HCT116 (cell line): ENCODE measurements around the gene TMEM237. TPM values are rescaled to one million over a fixed set of nuclear protein-coding genes. Genes with fewer than 3 reads are reported as not detected.

Source experiments
- ATAC-seq: fragments of 200-7000 bp; cut with Tn5 transposase; 2 replicates; pipeline ENCODE4 v1.9.1; 2020; ENCODE audit warnings: mild to moderate bottlenecking, moderate library complexity
- BruUV-seq: library from RNA; stranded (reverse); fragments of 400-500 nt; replicated peaks from 2 replicates; lab custom pipeline; 2021; lab: Mats Ljungman, UMichigan
- CTCF ChIA-PET: fragments of 300-600 bp; sonication (Branson Sonifier 250); formaldehyde crosslinking; loops from one replicate; lab custom pipeline; 2021; ENCODE audit warnings: antibody characterized with exemption; lab: Charles Lee
- POLR2A ChIA-PET: fragments of 300-600, 350-600 bp; sonication (Branson Sonifier 250); formaldehyde crosslinking; loops from one replicate; lab custom pipeline; 2021; ENCODE audit warnings: antibody characterized with exemption; lab: Charles Lee
- RAD21 ChIA-PET, 2 experiments: fragments of 300-600 bp; sonication (Branson Sonifier 250); formaldehyde crosslinking; loops; one replicate each; lab custom pipeline; 2023; ENCODE audit warnings: low total read pairs in 2 of 2; ENCODE audit not compliant: uncharacterized antibody in 2 of 2, unreplicated experiment in 2 of 2, low non-redundant PET in 1 of 2; lab: Charles Lee
- DNase-seq: peaks from one replicate; pipeline ENCODE4 v3.0.0-alpha.2; 2010; ENCODE audit warnings: low read depth, low spot score
- H2AFZ ChIP-seq: fragments of 200-600 bp; shearing (Covaris generic), sonication (generic); 2 replicates; pipeline ENCODE4 v1.6.1; 2017; ENCODE audit warnings: low read depth, mixed run types, mixed read lengths, antibody characterized with exemption, low read length; ENCODE audit not compliant: poor library complexity, severe bottlenecking
- H3K27ac ChIP-seq: 2 replicates; pipeline ENCODE4 v1.5.1; 2012; ENCODE audit warnings: low read depth, low read length
- H3K27me3 ChIP-seq: fragments of 200-600 bp; sonication (generic); 2 replicates; pipeline ENCODE4 v1.6.1; 2016; ENCODE audit warnings: mixed run types, low read length, mixed read lengths; ENCODE audit not compliant: insufficient read depth
- H3K36me3 ChIP-seq, 2 experiments: fragments of 200-500 bp in 1 of 2; fragments of 200-600 bp in 1 of 2; sonication (Bioruptor generic) in 1 of 2; sonication (generic) in 1 of 2; 2 replicates each; pipeline versions ENCODE4 v1.5.1 to v1.6.1; 2014 to 2016; ENCODE audit warnings: low read length in 2 of 2, inconsistent platforms in 1 of 2, mixed read lengths in 1 of 2, mixed run types in 1 of 2; ENCODE audit not compliant: insufficient read depth in 2 of 2, control insufficient read depth in 1 of 2
- H3K4me1 ChIP-seq, 2 experiments: fragments of 200-600 bp in 1 of 2; sonication (generic) in 1 of 2; 2 replicates each; pipeline versions ENCODE4 v1.5.1 to v1.6.1; 2012 to 2017; ENCODE audit warnings: low read length in 2 of 2, inconsistent platforms in 1 of 2, mild to moderate bottlenecking in 1 of 2, mixed read lengths in 1 of 2, mixed run types in 1 of 2, moderate library complexity in 1 of 2; ENCODE audit not compliant: insufficient read depth in 2 of 2, control insufficient read depth in 1 of 2
- H3K4me2 ChIP-seq: fragments of 200-600 bp; sonication (generic); 2 replicates; pipeline ENCODE4 v1.6.1; 2017; ENCODE audit warnings: mixed run types, low read length, mixed read lengths
- H3K4me3 ChIP-seq, 2 experiments: fragments of 200-600 bp in 1 of 2; sonication (generic) in 1 of 2; replicated peaks in 1 of 2; 2 replicates each; pipeline ENCODE4 v1.5.1; 2011 to 2016; ENCODE audit warnings: low read length in 2 of 2, control low read depth in 1 of 2, low read depth in 1 of 2, mild to moderate bottlenecking in 1 of 2, mixed read lengths in 1 of 2, mixed run types in 1 of 2
- H3K79me2 ChIP-seq: fragments of 200-600 bp; sonication (generic); 2 replicates; pipeline ENCODE4 v1.6.1; 2017; ENCODE audit warnings: mild to moderate bottlenecking, mixed run types, low read length, moderate library complexity, mixed read lengths; ENCODE audit not compliant: insufficient read depth
- H3K9ac ChIP-seq: fragments of 200-600 bp; sonication (generic); 2 replicates; pipeline ENCODE4 v1.6.1; 2016; ENCODE audit warnings: low read length, mixed read lengths
- H3K9me2 ChIP-seq: fragments of 200-600 bp; sonication (generic), shearing (Covaris generic); 2 replicates; pipeline ENCODE4 v1.6.1; 2017; ENCODE audit warnings: mixed run types, mild to moderate bottlenecking, moderate library complexity; ENCODE audit not compliant: insufficient read depth
- H3K9me3 ChIP-seq, 2 experiments: fragments of 200-500 bp in 1 of 2; fragments of 200-600 bp in 1 of 2; sonication (Bioruptor generic) in 1 of 2; sonication (generic) in 1 of 2; 2 replicates each; pipeline ENCODE4 v1.6.1; 2014 to 2017; ENCODE audit warnings: low read length in 2 of 2, mixed read lengths in 2 of 2, inconsistent platforms in 1 of 2, low read depth in 1 of 2, mild to moderate bottlenecking in 1 of 2, mixed run types in 1 of 2, moderate library complexity in 1 of 2; ENCODE audit not compliant: control insufficient read depth in 1 of 2, insufficient read depth in 1 of 2
- H4K20me1 ChIP-seq: fragments of 200-600 bp; sonication (generic), shearing (Covaris generic); 2 replicates; pipeline ENCODE4 v1.6.1; 2017; ENCODE audit warnings: mixed run types, mild to moderate bottlenecking, moderate library complexity; ENCODE audit not compliant: insufficient read depth
- CBX3 ChIP-seq: IDR thresholded peaks from 2 replicates; pipeline ENCODE4 v1.6.1; 2012; ENCODE audit warnings: low read depth
- CEBPB ChIP-seq: IDR thresholded peaks from 2 replicates; pipeline ENCODE4 v1.6.1; 2012; ENCODE audit warnings: low read depth
- CTCF ChIP-seq, 3 experiments: fragments of 200-600 bp in 1 of 3; sonication (generic) in 1 of 3; IDR thresholded peaks in 2 of 3; conservative IDR thresholded peaks in 1 of 3; 2 replicates each; pipeline ENCODE4 v1.5.1; 2012 to 2017; ENCODE audit warnings: low read depth in 2 of 3, low read length in 2 of 3, antibody characterized with exemption in 1 of 3, borderline replicate concordance in 1 of 3, control low read depth in 1 of 3, mild to moderate bottlenecking in 1 of 3, mixed read lengths in 1 of 3, mixed run types in 1 of 3, moderate library complexity in 1 of 3; ENCODE audit not compliant: insufficient read depth in 1 of 3
- EZH2phosphoT487 ChIP-seq: fragments of 200-600 bp; IDR thresholded peaks from 2 replicates; pipeline ENCODE4 v1.6.1; 2018; ENCODE audit warnings: antibody characterized with exemption, borderline replicate concordance
- FOSL1 ChIP-seq: IDR thresholded peaks from 2 replicates; pipeline ENCODE4 v1.6.1; 2012; ENCODE audit warnings: low read depth
- MAX ChIP-seq: IDR thresholded peaks from 2 replicates; pipeline ENCODE4 v1.6.1; 2012
- POLR2A ChIP-seq: IDR thresholded peaks from 2 replicates; pipeline ENCODE4 v1.7.0; 2011; ENCODE audit warnings: borderline replicate concordance; ENCODE audit not compliant: insufficient read depth, insufficient read length; ENCODE audit errors: extremely low read depth
- RAD21 ChIP-seq: IDR thresholded peaks from 2 replicates; pipeline ENCODE4 v1.6.1; 2012; ENCODE audit warnings: low read depth, mild to moderate bottlenecking
- REST ChIP-seq: IDR thresholded peaks from 2 replicates; pipeline ENCODE4 v1.6.1; 2012; ENCODE audit warnings: low read depth
- SIN3A ChIP-seq: IDR thresholded peaks from 2 replicates; pipeline ENCODE4 v1.6.1; 2012; ENCODE audit warnings: low read depth
- TCF7L2 ChIP-seq: IDR thresholded peaks from 2 replicates; pipeline ENCODE4 v1.7.0; 2011; ENCODE audit warnings: borderline replicate concordance, inconsistent platforms; ENCODE audit not compliant: insufficient read depth, insufficient read length; ENCODE audit errors: extremely low read depth
- ZBTB33 ChIP-seq: IDR thresholded peaks from 2 replicates; pipeline ENCODE4 v1.6.1; 2011; ENCODE audit warnings: mild to moderate bottlenecking, low read length, moderate library complexity; ENCODE audit not compliant: insufficient replicate concordance; ENCODE audit errors: extremely low read depth
- ZFX ChIP-seq: fragments of 450-650 bp; IDR thresholded peaks from 2 replicates; pipeline ENCODE4 v1.6.1; 2017
- intact Hi-C: fragments of 100-400 bp; cut with micrococcal nuclease; formaldehyde crosslinking; loops from 2 replicates; pipeline ENCODE4 v1.10.0; 2022
- total RNA-seq: library from RNA; stranded (reverse); gene quantifications from one replicate; pipeline ENCODE4 v1.2.1, GENCODE V29; 2021; ENCODE audit not compliant: unreplicated experiment

The TMEM237 gene
- total RNA-seq, 1 experiment from 2014 or later = 29.4 TPM

DNA sequence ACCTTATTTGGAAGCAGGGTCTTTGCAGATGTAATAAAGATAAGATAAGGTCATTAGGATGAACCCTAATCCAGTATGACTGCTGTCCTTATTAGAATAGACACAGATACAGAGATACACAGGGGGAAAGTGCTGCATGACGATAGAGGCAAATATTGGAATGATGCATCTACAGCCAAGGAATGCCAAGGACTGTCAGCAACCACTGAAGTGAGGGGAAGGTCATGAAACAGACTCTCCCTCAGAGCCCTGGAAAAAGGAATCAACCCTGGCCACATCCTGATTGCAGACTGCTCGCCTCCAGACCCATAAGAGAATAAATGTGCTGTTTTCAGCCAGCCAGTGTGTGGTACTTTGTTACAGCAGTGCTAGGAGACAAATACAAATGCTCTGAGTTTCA is 14.8 kb downstream of the TMEM237 start (continued):
- no peak for TF ChIP-seq ZBTB33
- no peak for TF ChIP-seq CEBPB
- TF ChIP-seq POLR2A = no peak

- Histone ChIP-seq H3K36me3 (peaks cover 0 to 4% of the 10 kb centered on the region in 2 experiments; a peak in 1 of 4 replicates), H3K9ac (no peak overlapping the region), H3K27me3 (no peaks in the 10 kb centered on the region), H3K79me2 (no peaks in the 10 kb centered on the region), H3K4me3 (no peak overlapping the region), H3K4me2 (no peak overlapping the region), H2AFZ (no peak overlapping the region), H3K9me2 (no peaks in the 10 kb centered on the region), H3K4me1 (no peaks in the 10 kb centered on the region), H3K27ac (no peak overlapping the region), H4K20me1 (no peaks in the 10 kb centered on the region; the same call in 1 of the 2 replicates), H3K9me3 (no peaks in the 10 kb centered on the region)
- CTCF ChIA-PET = no interaction called here
- intact Hi-C loops = no loop called here
- POLR2A ChIA-PET = no interaction called here
- TF ChIP-seq REST (no peak), CTCF (IDR thresholded peaks at IDR 0.05 in 2 of 3, conservative IDR thresholded peaks at IDR 0.05 in 1 of 3; ENCODE audit: borderline replicate concordance in 1 of 3, insufficient read depth in 1 of 3, low read depth in 2 of 3, low read length in 2 of 3) (no peak), FOSL1 (no peak), SIN3A (no peak), CBX3 (no peak), TCF7L2 (no peak), RAD21 (no peak), MAX (no peak), ZFX (no peak), EZH2phosphoT487 (no peak)
- BruUV-seq = no TSS peak
- DNase-seq (no peak), ATAC-seq (no peak)
- RAD21 ChIA-PET = no interaction called here
Measured at GRCh38 chr2:201622306-201622970, 20.9 kb downstream of the TMEM237 start.
